Mucosa of rectum (tissue), 2 donors: ENCODE results near the gene TUBB6.

ENCODE experiments used
- H3K27ac ChIP-seq, 2 donors: one replicate each; pipeline ENCODE4 v1.7.0; 2013; ENCODE audit warnings: inconsistent platforms in 2 of 2, low read depth in 2 of 2, low read length in 2 of 2
- H3K27me3 ChIP-seq, 2 donors: one replicate each; pipeline ENCODE4 v1.7.0; 2013; ENCODE audit warnings: low read length in 2 of 2; ENCODE audit not compliant: control insufficient read depth in 2 of 2, insufficient read depth in 2 of 2
- H3K36me3 ChIP-seq, 2 donors: one replicate each; pipeline ENCODE4 v1.7.0; 2013; ENCODE audit warnings: low read length in 2 of 2; ENCODE audit not compliant: control insufficient read depth in 2 of 2, insufficient read depth in 2 of 2
- H3K4me1 ChIP-seq, 2 donors: one replicate each; pipeline ENCODE4 v1.7.0; 2013; ENCODE audit warnings: low read length in 2 of 2, mild to moderate bottlenecking in 1 of 2; ENCODE audit not compliant: control insufficient read depth in 2 of 2, insufficient read depth in 2 of 2
- H3K4me3 ChIP-seq, 2 donors: one replicate each; pipeline ENCODE4 v1.7.0; 2013; ENCODE audit warnings: low read length in 2 of 2
- H3K9ac ChIP-seq, 2 donors: one replicate each; pipeline ENCODE4 v1.7.0; 2013; ENCODE audit warnings: low read length in 2 of 2, low read depth in 1 of 2, mild to moderate bottlenecking in 1 of 2
- H3K9me3 ChIP-seq, 2 donors: one replicate each; pipeline ENCODE4 v1.7.0; 2013; ENCODE audit warnings: low read length in 2 of 2; ENCODE audit not compliant: control insufficient read depth in 2 of 2
- donor health status: healthy.
- donor health status: Normal muscosa, but diverticular disease.

Gene TUBB6

DNA sequence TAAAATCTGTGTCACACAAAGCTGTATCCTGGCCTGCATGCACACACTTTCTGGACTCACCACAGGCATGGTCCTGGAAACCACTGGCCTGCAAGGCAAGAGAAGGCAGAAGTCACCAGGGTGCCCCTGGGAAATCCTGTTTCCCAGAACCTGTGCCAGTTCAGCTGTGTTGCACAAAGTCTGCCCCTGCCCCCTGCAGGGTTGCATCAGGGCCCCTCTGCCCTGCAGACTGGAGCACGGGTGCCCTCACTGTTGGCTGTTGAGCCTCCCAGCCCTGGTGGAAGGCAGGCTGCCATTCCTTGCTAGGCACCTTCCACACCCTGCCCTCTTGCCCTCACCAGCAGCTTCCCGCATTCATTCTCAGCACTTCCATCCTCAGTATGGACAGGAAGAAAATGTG lies 18.0 kb upstream of the TUBB6 start:
- Histone ChIP-seq H3K36me3 (no peaks in the 10 kb centered on the region), H3K9ac (no peak overlapping the region), H3K4me1 (peaks cover 4 to 7% of the 10 kb centered on the region in 2 donors), H3K9me3 (no peaks in the 10 kb centered on the region), H3K27me3 (peaks cover 13 to 20% of the 10 kb centered on the region in 2 donors), H3K27ac (no peak overlapping the region), H3K4me3 (no peak overlapping the region)

DNA sequence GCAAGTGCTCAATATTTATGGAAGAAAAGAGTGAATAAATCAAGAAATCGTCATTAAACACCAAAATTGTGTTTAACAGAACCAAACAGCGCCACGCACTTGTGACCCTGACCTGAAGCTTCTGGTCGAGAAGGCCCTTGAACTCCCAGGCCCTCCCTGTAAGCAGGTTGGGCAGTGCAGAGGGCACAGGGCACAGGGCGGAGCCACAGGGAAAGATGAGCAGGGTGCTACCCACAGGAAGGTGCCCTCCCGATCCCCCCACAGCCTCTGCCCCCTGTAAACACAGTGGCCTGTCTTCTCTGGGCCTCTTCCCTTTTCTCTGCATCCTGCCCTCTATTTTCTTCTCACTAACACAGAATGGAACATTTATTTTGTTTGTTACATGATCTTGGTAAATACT lies 16.9 kb upstream of the TUBB6 start:
- H3K4me1 ChIP-seq, result peaks cover 4 to 7% of the 10 kb centered on the region in 2 donors
- H3K27me3 ChIP-seq, result peaks cover 13 to 20% of the 10 kb centered on the region in 2 donors
- H3K36me3 ChIP-seq, result no peaks in the 10 kb centered on the region
- H3K9me3 ChIP-seq, result no peaks in the 10 kb centered on the region
- no peak overlapping the region for H3K9ac ChIP-seq
- H3K27ac ChIP-seq, result no peak overlapping the region
- H3K4me3 ChIP-seq, result no peak overlapping the region

DNA sequence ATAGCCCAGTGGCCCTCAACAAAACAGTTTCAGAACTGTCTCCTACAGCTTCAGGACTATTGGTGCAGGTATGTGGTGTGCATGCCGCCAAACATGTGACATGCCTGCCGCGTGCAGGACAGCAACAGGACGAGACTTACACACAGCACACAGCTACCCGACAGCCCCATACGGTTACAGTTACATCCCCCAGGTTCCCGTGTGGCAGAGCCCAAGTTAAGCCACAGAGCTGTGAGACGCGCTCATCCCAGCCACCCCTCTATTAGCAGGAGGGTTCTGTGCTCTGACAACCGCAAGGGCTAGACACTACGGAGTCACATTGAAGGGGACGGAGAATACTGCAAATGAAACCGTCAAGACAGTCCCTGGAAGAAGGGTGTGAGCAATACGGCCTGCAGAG lies 16.4 kb upstream of the TUBB6 start:
- no peak overlapping the region for H3K9ac ChIP-seq
- H3K4me1 ChIP-seq, result peaks cover 4 to 7% of the 10 kb centered on the region in 2 donors
- no peaks in the 10 kb centered on the region for H3K9me3 ChIP-seq
- H3K27me3 ChIP-seq, result peaks cover 13 to 20% of the 10 kb centered on the region in 2 donors
- no peak overlapping the region for H3K27ac ChIP-seq
- H3K4me3 ChIP-seq, result no peak overlapping the region
- no peaks in the 10 kb centered on the region for H3K36me3 ChIP-seq

DNA sequence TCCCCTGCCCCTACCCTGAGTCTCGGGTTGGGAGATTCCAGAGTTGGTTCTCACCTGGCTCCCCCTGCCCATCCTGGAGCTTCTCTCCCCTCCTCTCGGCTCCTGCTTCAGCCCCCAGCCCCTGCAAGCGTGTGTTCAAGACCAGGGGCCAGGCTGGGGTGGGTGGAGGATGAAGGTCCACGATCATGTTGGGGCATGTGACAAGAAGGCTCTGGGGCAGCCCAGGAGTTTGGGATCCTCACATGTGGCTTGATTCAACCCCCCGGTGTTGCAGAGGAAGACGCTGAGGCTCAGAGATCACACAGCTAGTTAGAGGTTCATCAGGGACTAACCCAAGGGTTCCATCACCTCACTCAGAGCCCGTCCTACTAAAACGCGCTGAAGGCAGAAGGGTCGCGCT lies 14.2 kb upstream of the TUBB6 start:
- Histone ChIP-seq H3K4me1 (peaks cover 0 to under 1% of the 10 kb centered on the region in 2 donors), H3K27ac (no peak overlapping the region), H3K4me3 (no peak overlapping the region), H3K9ac (no peak overlapping the region), H3K9me3 (peaks cover 0 to 3% of the 10 kb centered on the region in 2 donors), H3K36me3 (no peaks in the 10 kb centered on the region), H3K27me3 (peaks cover 4 to 6% of the 10 kb centered on the region in 2 donors)

DNA sequence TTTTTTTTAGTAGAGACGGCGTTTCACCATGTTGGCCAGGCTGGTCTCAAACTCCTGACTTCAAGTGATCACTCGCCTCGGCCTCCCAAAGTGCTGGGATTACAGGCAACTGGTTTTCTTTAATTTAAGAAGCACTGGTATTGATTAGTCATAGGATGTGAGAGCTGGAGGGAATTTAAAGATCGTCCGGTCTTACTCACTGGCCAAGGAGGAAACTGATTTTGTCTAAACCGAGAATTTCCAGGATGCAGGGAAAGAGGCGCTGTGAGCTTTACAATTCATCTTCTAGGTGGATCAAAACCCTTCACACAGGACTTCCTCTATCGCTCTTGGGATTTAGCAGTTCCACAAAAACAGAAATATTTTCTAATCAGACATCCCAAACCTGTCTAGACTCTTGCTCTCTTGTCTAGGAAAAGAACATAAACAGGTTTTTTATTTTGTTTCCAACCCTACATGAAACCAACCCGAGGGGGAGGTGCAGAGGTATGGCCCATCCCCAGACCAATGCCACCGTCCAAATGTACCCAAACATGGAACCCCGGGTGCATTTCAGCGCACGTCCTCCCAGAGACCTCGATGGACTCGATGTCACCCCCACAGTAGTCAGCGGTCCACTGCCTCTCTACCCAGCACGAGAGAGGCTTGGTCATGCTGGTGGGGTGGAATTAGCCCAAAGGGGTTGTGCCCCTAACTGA lies 12.5 kb upstream of the TUBB6 start:
- no peaks in the 10 kb centered on the region for H3K36me3 ChIP-seq
- H3K9ac ChIP-seq, result no peak overlapping the region
- H3K4me3 ChIP-seq, result no peak overlapping the region
- no peaks in the 10 kb centered on the region for H3K4me1 ChIP-seq
- peaks cover 0 to 2% of the 10 kb centered on the region in 2 donors for H3K27me3 ChIP-seq
- H3K9me3 ChIP-seq, result peaks cover 0 to 3% of the 10 kb centered on the region in 2 donors
- H3K27ac ChIP-seq, result no peak overlapping the region

DNA sequence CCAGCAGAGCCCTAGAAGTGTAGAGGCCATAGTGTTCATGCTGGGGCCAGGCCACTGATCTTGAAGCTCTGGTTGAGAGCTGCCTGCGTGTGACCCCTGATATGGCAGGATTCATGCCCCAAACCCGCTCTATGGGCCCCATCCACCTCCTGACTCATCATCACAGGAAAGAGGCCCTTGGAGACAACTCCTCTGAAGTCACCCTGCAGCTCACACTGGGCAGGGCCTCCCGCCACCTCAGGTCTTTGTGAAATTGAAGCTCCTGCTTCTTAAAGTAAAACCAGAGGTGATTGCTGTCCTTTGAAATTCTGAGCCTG lies 12.0 kb upstream of the TUBB6 start:
- no peaks in the 10 kb centered on the region for H3K36me3 ChIP-seq
- peaks cover 0 to 2% of the 10 kb centered on the region in 2 donors for H3K27me3 ChIP-seq
- no peak overlapping the region for H3K4me3 ChIP-seq
- H3K9ac ChIP-seq, result no peak overlapping the region
- H3K4me1 ChIP-seq, result no peaks in the 10 kb centered on the region
- peaks cover 0 to 3% of the 10 kb centered on the region in 2 donors for H3K9me3 ChIP-seq
- no peak overlapping the region for H3K27ac ChIP-seq

DNA sequence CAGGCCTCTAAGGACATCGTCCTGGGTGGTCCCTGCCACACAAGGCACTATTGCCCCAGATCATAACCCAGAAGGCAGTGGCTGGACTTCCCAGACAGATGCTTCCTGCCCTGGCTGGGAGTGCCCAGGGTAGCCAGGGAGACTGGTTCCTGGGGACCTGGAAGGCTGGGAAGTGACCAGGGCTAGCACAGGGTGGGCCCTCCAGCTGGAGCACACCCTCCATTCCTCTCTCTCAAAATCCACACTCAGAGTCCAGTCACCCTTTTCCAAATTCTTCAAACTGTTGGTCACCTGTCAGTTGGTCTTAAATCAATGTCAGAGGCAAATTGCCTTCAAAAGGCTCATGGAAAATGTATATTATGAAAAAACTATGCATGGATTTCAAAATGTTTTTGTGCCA lies 11.6 kb upstream of the TUBB6 start:
- no peak overlapping the region for H3K27ac ChIP-seq

DNA sequence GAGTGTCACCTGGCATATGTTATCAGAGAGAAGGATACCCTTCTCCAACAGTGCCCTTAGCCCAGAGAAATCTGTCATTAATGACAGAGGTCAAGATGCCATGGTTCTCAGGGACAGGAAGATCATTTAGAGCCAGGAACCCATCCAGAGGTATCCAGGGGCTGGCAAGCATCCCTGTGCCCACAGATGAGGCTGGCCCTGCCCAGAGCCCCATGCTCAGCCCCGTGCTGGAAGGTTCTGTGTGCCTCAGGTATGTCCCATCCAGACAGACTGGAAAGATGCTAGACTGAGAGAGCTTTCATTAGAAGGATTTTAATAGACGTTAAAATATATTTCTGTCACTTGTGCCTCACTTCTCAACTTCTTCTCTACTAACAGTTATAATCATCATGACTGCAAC lies 8.2 kb upstream of the TUBB6 start:
- Histone ChIP-seq H3K4me1 (no peaks in the 10 kb centered on the region), H3K27me3 (peaks cover under 1 to 2% of the 10 kb centered on the region in 2 donors), H3K27ac (no peak overlapping the region), H3K9ac (no peak overlapping the region), H3K4me3 (no peak overlapping the region), H3K9me3 (peaks cover 0 to 3% of the 10 kb centered on the region in 2 donors), H3K36me3 (no peaks in the 10 kb centered on the region)

More for the DNA sequence above, 11.6 kb upstream of the TUBB6 start:
- no peaks in the 10 kb centered on the region for H3K4me1 ChIP-seq
- no peaks in the 10 kb centered on the region for H3K36me3 ChIP-seq
- peaks cover 0 to 3% of the 10 kb centered on the region in 2 donors for H3K9me3 ChIP-seq
- H3K27me3 ChIP-seq, result peaks cover 0 to 2% of the 10 kb centered on the region in 2 donors
- H3K9ac ChIP-seq, result no peak overlapping the region
- no peak overlapping the region for H3K4me3 ChIP-seq

DNA sequence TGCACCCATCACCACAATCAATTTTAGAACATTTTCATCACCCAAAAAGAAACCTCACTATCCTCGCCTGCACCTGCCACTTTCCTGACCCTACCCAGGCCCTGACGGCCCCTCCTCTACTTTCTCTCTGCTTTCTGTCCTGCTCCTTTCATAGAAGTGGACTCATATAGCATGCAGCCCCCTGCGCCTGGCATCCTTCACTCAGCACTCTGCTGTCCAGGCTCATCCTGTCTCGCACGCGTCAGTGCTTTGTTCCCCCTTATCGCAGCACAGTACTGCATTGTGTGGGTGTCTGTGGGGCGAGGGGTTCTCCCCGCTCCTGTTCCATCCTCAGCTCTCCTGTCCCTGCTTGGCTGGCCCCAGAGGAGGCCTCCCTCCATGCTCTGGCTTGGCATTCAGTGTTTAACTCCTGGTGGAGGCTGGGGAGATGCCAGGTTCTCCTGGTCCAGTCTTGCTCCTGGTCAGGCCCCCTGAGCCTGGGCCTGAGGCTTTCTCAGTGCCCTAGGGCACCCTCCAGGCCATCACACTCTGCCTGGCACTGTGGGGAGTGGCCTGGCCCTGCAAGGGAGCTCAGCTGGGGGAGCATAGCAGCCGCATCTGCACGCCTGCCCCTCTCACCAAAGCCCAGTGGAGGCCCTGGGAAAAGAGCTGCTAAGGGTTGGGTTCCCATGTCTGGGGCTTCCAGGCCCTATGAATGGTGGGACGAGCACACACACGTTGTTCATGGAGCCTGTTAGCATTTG lies 6.6 kb upstream of the TUBB6 start:
- H3K9me3 ChIP-seq, result peaks cover 0 to 3% of the 10 kb centered on the region in 2 donors
- no peak overlapping the region for H3K4me3 ChIP-seq
- H3K27ac ChIP-seq, result no peak overlapping the region
- H3K4me1 ChIP-seq, result no peaks in the 10 kb centered on the region
- no peak overlapping the region for H3K9ac ChIP-seq
- no peaks in the 10 kb centered on the region for H3K36me3 ChIP-seq
- H3K27me3 ChIP-seq, result peaks cover 9 to 13% of the 10 kb centered on the region in 2 donors

DNA sequence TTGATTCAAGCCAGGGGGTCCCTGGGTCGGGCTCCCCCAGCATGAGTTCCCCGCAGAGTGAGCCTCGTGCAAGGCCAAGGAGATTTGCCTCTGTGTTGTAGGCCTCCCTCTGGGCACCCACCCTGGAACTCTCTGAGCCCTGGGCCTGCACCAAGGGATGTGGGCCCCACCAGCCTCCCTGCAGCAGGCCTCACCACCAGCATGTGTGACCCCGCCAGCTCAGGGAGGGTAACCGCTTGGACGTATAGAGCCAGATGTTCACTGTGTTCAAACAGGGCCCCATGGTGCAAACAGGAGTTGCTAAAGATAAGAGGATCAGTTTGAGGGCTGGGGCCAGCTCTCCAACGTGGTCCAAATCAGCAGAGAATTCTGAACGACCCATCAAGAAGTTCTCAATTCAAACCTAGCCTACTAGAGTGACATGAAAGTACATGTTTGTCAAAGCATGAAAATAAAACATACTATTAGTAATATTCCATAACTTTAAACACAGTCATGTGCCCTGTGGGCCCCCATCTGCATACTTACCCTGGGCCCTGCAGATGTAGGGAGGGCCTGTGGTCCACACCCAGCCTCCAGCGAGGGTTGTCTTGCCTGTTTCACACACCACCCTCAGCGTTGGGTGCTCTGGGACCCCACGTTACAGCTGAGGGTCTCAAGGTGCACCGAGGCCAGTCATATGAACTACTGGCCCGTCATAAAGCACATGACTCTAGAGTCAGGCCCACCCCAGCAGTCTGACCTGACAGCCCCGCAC lies 5.5 kb upstream of the TUBB6 start:
- no peaks in the 10 kb centered on the region for H3K36me3 ChIP-seq

More for the DNA sequence above, 5.5 kb upstream of the TUBB6 start:
- H3K27ac ChIP-seq, result no peak overlapping the region
- no peak overlapping the region for H3K9ac ChIP-seq
- peaks cover 0 to 3% of the 10 kb centered on the region in 2 donors for H3K9me3 ChIP-seq
- peaks cover 12 to 18% of the 10 kb centered on the region in 2 donors for H3K27me3 ChIP-seq
- H3K4me3 ChIP-seq, result no peak overlapping the region
- H3K4me1 ChIP-seq, result peaks cover 2 to 3% of the 10 kb centered on the region in 2 donors
